Spleen (tissue), 11 donors: ENCODE measurements around the gene GRAMD1B. TPM values are rescaled to one million over a fixed set of nuclear protein-coding genes. Genes with fewer than 3 reads are reported as not detected.
"Not testable (repeated sequence)": the region's sequence is repeated elsewhere in the genome, so short reads cannot be mapped to it uniquely, and the experiment has no call there.

Source experiments
- DNase-seq: peaks from one replicate; pipeline ENCODE4 v3.0.0-alpha.2; 2020
- H3K27ac ChIP-seq, 8 donors: fragments of 200-600 bp; sonication (generic) in 7 of 8; 1 replicate in 4 of 8; 2 replicates in 4 of 8; pipeline versions ENCODE4 v1.5.0 to v1.8.0; 2016 to 2021; ENCODE audit warnings: inconsistent platforms in 4 of 8, mild to moderate bottlenecking in 4 of 8, moderate library complexity in 1 of 8
- H3K27me3 ChIP-seq, 7 donors: fragments of 200-600 bp; sonication (generic) in 6 of 7; replicated peaks in 1 of 7; 1 replicate in 4 of 7; 2 replicates in 3 of 7; pipeline versions ENCODE4 v1.5.0 to v1.8.0; 2016 to 2021; ENCODE audit warnings: inconsistent platforms in 3 of 7, mild to moderate bottlenecking in 1 of 7
- H3K36me3 ChIP-seq, 6 donors: fragments of 200-600 bp; sonication (generic) in 5 of 6; 1 replicate in 4 of 6; 2 replicates in 2 of 6; pipeline versions ENCODE4 v1.5.0 to v1.8.0; 2016 to 2021; ENCODE audit warnings: inconsistent platforms in 2 of 6
- H3K4me1 ChIP-seq, 6 donors: fragments of 200-600 bp; sonication (generic) in 5 of 6; 1 replicate in 3 of 6; 2 replicates in 3 of 6; pipeline versions ENCODE4 v1.5.0 to v1.8.0; 2016 to 2021; ENCODE audit warnings: inconsistent platforms in 3 of 6
- H3K4me3 ChIP-seq, 8 donors: fragments of 200-600 bp; sonication (generic) in 7 of 8; 1 replicate in 4 of 8; 2 replicates in 4 of 8; pipeline versions ENCODE4 v1.5.0 to v1.8.0; 2016 to 2021; ENCODE audit warnings: inconsistent platforms in 4 of 8, mild to moderate bottlenecking in 4 of 8, moderate library complexity in 2 of 8
- H3K9me3 ChIP-seq, 8 donors: fragments of 200-600 bp; sonication (generic) in 7 of 8; 1 replicate in 4 of 8; 2 replicates in 4 of 8; pipeline versions ENCODE4 v1.5.0 to v1.8.0; 2016 to 2021; ENCODE audit warnings: inconsistent platforms in 4 of 8
- POLR2A ChIP-seq, 3 donors: fragments of 450-650 bp; IDR thresholded peaks; one replicate each; pipeline ENCODE4 v1.5.1; 2017; ENCODE audit warnings: antibody characterized with exemption in 3 of 3, mild to moderate bottlenecking in 1 of 3
- POLR2AphosphoS5 ChIP-seq, 3 donors: sonication (generic); formaldehyde crosslinking; IDR thresholded peaks; one replicate each; pipeline ENCODE4 v1.5.1; 2017; ENCODE audit warnings: antibody characterized with exemption in 3 of 3
- WGBS, 5 donors: extraction: QIAGEN DNeasy Blood & Tissue Kit in 3 of 5; methylation state at CpG; one replicate each; pipeline versions ENCODE4 v1.1.5 to v1.1.7; 2013 to 2018; 5-methylcytosine and 5-hydroxymethylcytosine counted together
- intact Hi-C: fragments of 100-400 bp; cut with DNase I; formaldehyde crosslinking; loops from one replicate; pipeline ENCODE4 v1.15.0; 2023; ENCODE audit warnings: low total_unique reads
- polyA plus RNA-seq, 3 donors: library from polyadenylated mRNA; stranded (reverse); fragments of 200-250 nt; gene quantifications; one replicate each; pipeline ENCODE4 v1.2.1, GENCODE V29; 2013
- total RNA-seq, 7 donors: library from RNA; depleted of rRNA in 3 of 7; stranded (reverse); fragments of >200 nt in 3 of 7; fragmentation: NEBNext Ultra II Directional in 4 of 7; extraction: Animal tissue kit (Norgen Biotek cat#: 25700) in 4 of 7; gene quantifications; one replicate each; pipeline versions ENCODE4 v1.1.0 to v1.2.1, GENCODE V29; 2016 to 2021
- TF ChIP-seq, protein P1 (sequence below), 11 experiments: fragments of 200-600 bp in 7 of 11; fragments of 450-650 bp in 4 of 11; sonication (generic) in 4 of 11; IDR thresholded peaks in 8 of 11; conservative IDR thresholded peaks in 3 of 11; 1 replicate in 7 of 11; 2 replicates in 4 of 11; pipeline versions ENCODE4 v1.4.0 to v1.8.0; 2016 to 2021; ENCODE audit warnings: antibody characterized with exemption in 11 of 11, inconsistent platforms in 4 of 11, mild to moderate bottlenecking in 1 of 11
- donor health status: healthy with polysubstance abuse.
- donor health status: DM: no; HTN: no; CAD: no; lungs with moderate emphysema.
- donor health status: DM: no; HTN: no; CAD: no.
- donor health status: Bipolar disorder and iron deficiency.
- donor health status: healthy.
- donor health status: DM: no; HTN: no; CAD: no.
- donor health status: DM: yes; HTN: yes; CAD: no.

GRAMD1B gene
- total and polyA plus RNA-seq, 10 donors: 1.7 to 15.6 (median 7.5) TPM

DNA sequence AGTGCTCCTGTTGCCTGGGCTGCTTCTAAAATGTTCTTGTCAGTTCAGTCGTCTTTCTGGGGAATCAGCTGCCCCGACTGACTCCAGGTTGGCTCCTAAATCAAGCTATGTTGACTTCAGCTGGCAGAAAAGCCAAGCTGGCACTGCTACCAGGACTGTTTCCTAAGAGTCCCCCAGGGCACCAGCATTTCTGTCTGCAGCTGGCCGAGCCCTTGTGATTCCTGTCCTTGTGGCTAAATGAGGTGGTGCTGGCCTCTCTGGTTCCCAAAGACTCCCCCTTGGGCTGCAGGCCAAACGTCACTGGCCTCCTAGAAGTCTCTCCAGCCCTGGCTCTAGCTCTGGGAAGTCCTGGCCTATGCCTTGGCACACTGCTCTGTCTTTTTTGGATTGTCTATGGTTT lies 31.1 kb downstream of the GRAMD1B start:
- no peaks in the 10 kb centered on the region for H3K27me3 ChIP-seq
- intact Hi-C loops: no loop called here
- no peak overlapping the region for H3K27ac ChIP-seq
- peaks cover 0 to 23% (median 11%) of the 10 kb centered on the region in 6 donors for H3K4me1 ChIP-seq
- TF ChIP-seq, protein P1, sequence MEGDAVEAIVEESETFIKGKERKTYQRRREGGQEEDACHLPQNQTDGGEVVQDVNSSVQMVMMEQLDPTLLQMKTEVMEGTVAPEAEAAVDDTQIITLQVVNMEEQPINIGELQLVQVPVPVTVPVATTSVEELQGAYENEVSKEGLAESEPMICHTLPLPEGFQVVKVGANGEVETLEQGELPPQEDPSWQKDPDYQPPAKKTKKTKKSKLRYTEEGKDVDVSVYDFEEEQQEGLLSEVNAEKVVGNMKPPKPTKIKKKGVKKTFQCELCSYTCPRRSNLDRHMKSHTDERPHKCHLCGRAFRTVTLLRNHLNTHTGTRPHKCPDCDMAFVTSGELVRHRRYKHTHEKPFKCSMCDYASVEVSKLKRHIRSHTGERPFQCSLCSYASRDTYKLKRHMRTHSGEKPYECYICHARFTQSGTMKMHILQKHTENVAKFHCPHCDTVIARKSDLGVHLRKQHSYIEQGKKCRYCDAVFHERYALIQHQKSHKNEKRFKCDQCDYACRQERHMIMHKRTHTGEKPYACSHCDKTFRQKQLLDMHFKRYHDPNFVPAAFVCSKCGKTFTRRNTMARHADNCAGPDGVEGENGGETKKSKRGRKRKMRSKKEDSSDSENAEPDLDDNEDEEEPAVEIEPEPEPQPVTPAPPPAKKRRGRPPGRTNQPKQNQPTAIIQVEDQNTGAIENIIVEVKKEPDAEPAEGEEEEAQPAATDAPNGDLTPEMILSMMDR (IDR thresholded peaks at IDR 0.05 in 8 of 11, conservative IDR thresholded peaks at IDR 0.05 in 3 of 11): no peak
- TF ChIP-seq POLR2A (IDR thresholded peaks at IDR 0.05) (no peak), POLR2AphosphoS5 (IDR thresholded peaks at IDR 0.05) (no peak)
- H3K9me3 ChIP-seq: no peaks in the 10 kb centered on the region
- DNase-seq: no peak
- 67 to 89% (median 80%) methylated on average over 4 of the region's 4 CpGs for WGBS, 5 donors
- no peak overlapping the region for H3K4me3 ChIP-seq
- H3K36me3 ChIP-seq: no peaks in the 10 kb centered on the region

DNA sequence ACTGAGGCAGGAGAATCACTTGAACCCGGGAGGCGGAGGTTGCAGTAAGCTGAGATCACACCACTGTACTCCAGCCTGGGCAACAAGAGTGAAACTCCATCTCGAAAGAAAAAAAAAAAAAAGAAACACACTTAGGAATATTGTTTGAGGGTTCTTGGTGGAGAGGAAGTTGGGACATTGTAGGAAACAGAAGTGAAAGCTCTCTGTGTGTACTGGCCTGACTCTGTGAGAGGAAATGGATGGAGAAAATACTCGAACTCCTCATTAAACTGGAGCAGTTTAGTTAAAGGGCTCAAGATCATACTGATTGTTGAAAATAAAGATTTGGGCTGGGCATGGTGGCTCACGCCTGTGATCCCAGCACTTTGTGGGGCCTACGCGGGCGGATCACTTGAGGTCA lies 35.6 kb downstream of the GRAMD1B start:
- DNase-seq, H3K27me3 ChIP-seq, intact Hi-C loops, H3K4me1 ChIP-seq, H3K36me3 ChIP-seq, H3K4me3 ChIP-seq, H3K9me3 ChIP-seq: not testable (repeated sequence)
- peak overlapping the region in 3 of 8 donors; percentile 66 to 76 (median 75) for H3K27ac ChIP-seq
- WGBS, 5 donors: 65 to 73% (median 68%) methylated on average over 8 of the region's 8 CpGs

DNA sequence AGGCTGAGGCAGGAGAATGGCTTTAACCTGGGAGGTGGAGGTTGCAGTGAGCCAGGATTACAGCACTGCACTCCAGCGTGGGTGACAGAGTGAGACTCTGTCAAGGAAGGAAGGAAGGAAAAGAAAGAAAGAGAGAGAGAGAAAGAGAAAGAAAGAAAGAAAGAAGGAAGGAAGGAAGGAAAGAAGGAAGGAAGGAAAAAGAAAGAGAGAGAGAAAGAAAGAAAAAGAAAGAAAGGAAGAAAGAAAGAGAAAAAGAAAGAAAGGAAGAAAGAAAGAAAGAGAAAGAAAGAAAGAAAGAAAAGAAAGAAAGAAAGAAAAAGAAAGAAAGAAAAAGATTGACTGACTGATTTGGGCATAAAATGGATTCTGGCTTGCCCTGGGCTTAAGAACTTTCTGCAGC lies 36.1 kb downstream of the GRAMD1B start:
- H3K4me3 ChIP-seq, H3K36me3 ChIP-seq, intact Hi-C loops, H3K9me3 ChIP-seq, DNase-seq, H3K4me1 ChIP-seq, H3K27me3 ChIP-seq: not testable (repeated sequence)
- WGBS, 5 donors: 58 to 76% (median 74%) methylated on average over 1 of the region's 1 CpG
- H3K27ac ChIP-seq: peak overlapping the region in 3 of 8 donors; percentile 66 to 76 (median 75)

DNA sequence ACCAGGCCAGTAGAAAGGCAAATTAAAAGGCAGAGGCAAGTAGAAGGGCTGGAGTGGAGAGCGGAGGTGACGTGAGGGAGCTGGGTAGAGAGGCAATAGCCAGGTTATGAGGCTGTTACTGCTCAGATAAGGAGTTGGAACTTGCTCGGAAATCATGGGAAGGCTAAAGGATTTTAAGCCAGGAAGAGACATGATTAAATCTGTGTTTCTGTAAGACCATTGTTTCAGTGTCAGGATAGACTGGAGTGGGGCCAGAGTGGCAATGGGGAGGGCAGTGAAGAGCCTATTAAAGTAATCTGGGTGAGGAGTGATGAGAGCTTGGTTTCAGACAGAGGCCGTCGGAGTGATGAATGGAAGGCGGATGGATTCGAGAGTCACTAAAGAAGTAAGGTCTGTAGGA lies 39.0 kb downstream of the GRAMD1B start:
- 83 to 92% (median 89%) methylated on average over 7 of the region's 7 CpGs for WGBS, 5 donors
- no peaks in the 10 kb centered on the region for H3K9me3 ChIP-seq
- DNase-seq: no peak
- intact Hi-C loops: no loop called here
- no peak for TF ChIP-seq POLR2AphosphoS5 (IDR thresholded peaks at IDR 0.05)
- TF ChIP-seq, protein P1 (IDR thresholded peaks at IDR 0.05 in 8 of 11, conservative IDR thresholded peaks at IDR 0.05 in 3 of 11): no peak
- no peak for TF ChIP-seq POLR2A (IDR thresholded peaks at IDR 0.05)
- H3K27ac ChIP-seq: no peak overlapping the region
- no peaks in the 10 kb centered on the region for H3K36me3 ChIP-seq
- H3K4me1 ChIP-seq: peaks cover 0 to 8% (median 3%) of the 10 kb centered on the region in 6 donors
- H3K4me3 ChIP-seq: no peak overlapping the region
- no peaks in the 10 kb centered on the region for H3K27me3 ChIP-seq

DNA sequence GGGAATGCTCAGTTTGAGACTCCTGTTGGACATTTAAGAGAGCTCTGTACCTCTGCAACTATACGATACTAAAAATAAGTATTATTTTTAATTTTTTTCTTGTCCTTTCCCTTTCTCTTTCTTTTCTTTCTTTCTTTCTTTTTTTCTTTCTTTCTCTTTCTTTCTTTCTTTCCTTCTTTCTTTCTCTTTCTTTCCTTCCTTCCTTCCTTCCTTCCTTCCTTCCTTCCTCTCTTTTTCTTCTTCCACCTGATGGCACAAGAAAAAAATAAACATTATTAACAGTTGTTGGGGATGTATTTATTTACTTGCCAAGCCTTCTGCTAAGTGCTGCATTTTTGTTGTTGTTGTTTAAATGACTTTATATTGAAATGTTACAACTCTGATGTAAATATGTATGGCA lies 39.5 kb downstream of the GRAMD1B start:
- intact Hi-C loops: no loop called here
- Histone ChIP-seq H3K9me3 (no peaks in the 10 kb centered on the region), H3K4me1 (peaks cover 0 to 13% (median 3%) of the 10 kb centered on the region in 6 donors), H3K27ac (no peak overlapping the region), H3K27me3 (no peaks in the 10 kb centered on the region), H3K36me3 (no peaks in the 10 kb centered on the region), H3K4me3 (no peak overlapping the region)
- TF ChIP-seq POLR2AphosphoS5 (IDR thresholded peaks at IDR 0.05): no peak
- DNase-seq: no peak
- WGBS, 5 donors: 84 to 100% (median 93%) methylated on average over 1 of the region's 1 CpG

DNA sequence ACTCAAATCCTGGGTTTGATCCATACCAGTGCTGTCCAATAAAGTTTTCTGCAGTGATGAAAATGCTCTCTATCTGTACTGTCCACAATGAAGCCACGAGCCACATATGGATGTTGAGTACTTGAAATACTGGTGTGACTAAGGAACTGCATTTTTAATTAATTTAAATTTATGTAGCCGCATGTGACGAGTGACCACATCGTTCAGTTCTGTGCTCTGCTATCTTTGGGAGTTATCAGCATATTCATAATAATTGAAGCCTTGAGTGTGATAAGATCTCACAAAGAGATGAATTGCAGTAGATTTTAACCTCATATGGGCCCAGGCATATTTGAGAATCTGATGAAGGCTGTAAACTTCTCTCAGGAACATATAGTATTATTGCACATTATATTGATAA lies 40.8 kb downstream of the GRAMD1B start:
- H3K4me1 ChIP-seq: peaks cover 0 to 22% (median 3%) of the 10 kb centered on the region in 6 donors
- intact Hi-C loops: no loop called here
- H3K36me3 ChIP-seq: no peaks in the 10 kb centered on the region
- H3K9me3 ChIP-seq: no peaks in the 10 kb centered on the region
- no peak for TF ChIP-seq POLR2A (IDR thresholded peaks at IDR 0.05)
- TF ChIP-seq POLR2AphosphoS5 (IDR thresholded peaks at IDR 0.05): no peak
- TF ChIP-seq, protein P1 (IDR thresholded peaks at IDR 0.05 in 8 of 11, conservative IDR thresholded peaks at IDR 0.05 in 3 of 11): no peak
- H3K27me3 ChIP-seq: no peaks in the 10 kb centered on the region
- DNase-seq: no peak
- 78 to 91% (median 88%) methylated on average over 4 of the region's 4 CpGs for WGBS, 5 donors
- no peak overlapping the region for H3K4me3 ChIP-seq
- no peak overlapping the region for H3K27ac ChIP-seq
